GM19239 (cell line): Measurements from ENCODE around the gene FAXDC2.
"Not testable (repeated sequence)": the region's sequence is repeated elsewhere in the genome, so short reads cannot be mapped to it uniquely, and the experiment has no call there.

ENCODE experiments used
- DNase-seq: peaks from one replicate; pipeline ENCODE4 v3.0.0; 2011; ENCODE audit warnings: low spot score; ENCODE audit not compliant: insufficient read length
- FAIRE-seq: peaks from 2 replicates; lab custom pipeline; 2011; peaks lifted over from hg19 to GRCh38; lab: Jason Lieb, UNC

FAXDC2 gene

GRCh38 chr5:154862766-154863165, 12.4 kb upstream of the FAXDC2 start:
- no peak for DNase-seq
- FAIRE-seq: no peak

- FAIRE-seq (no peak), DNase-seq (no peak)
Observed at GRCh38 chr5:154861946-154862345, 11.5 kb upstream of the FAXDC2 start.

GRCh38 chr5:154860765-154861164, 10.4 kb upstream of the FAXDC2 start:
- DNase-seq: no peak
- FAIRE-seq: no peak

GRCh38 chr5:154860123-154860522, 9.7 kb upstream of the FAXDC2 start:
- FAIRE-seq (no peak), DNase-seq (no peak)

- DNase-seq: no peak
- peak; percentile 71 for FAIRE-seq
Observed at GRCh38 chr5:154858972-154859871, 8.8 kb upstream of the FAXDC2 start.

- FAIRE-seq: peak; percentile 97
- peak; percentile 57 for DNase-seq
Observed at GRCh38 chr5:154858297-154858971, 8.0 kb upstream of the FAXDC2 start, which contains the start of gene CNOT8. Gene CNOT8 (plus strand): TSS chr5:154858627. CDS start chr5:154863279, 4,652 bp downstream.

GRCh38 chr5:154857530-154858296, 7.3 kb upstream of the FAXDC2 start:
- no peak for FAIRE-seq
- DNase-seq: peak; percentile 74

GRCh38 chr5:154851351-154851750, 948 bp upstream of the FAXDC2 start:
- FAIRE-seq (no peak), DNase-seq (no peak)

- FAIRE-seq: no peak
- no peak for DNase-seq
Observed at GRCh38 chr5:154849791-154850201, 607 bp downstream of the FAXDC2 start.

GRCh38 chr5:154849264-154849785, 1.1 kb downstream of the FAXDC2 start:
- DNase-seq: no peak
- no peak for FAIRE-seq

- FAIRE-seq (no peak), DNase-seq (no peak)
Observed at GRCh38 chr5:154844809-154845208, 5.6 kb downstream of the FAXDC2 start.

GRCh38 chr5:154842689-154843530, 7.5 kb downstream of the FAXDC2 start:
- DNase-seq (no peak), FAIRE-seq (no peak)

GRCh38 chr5:154841273-154841661, 9.1 kb downstream of the FAXDC2 start:
- FAIRE-seq (no peak), DNase-seq (no peak)

GRCh38 chr5:154840435-154841272, 9.7 kb downstream of the FAXDC2 start:
- no peak for FAIRE-seq

GRCh38 chr5:154837009-154837901, 13.1 kb downstream of the FAXDC2 start:
- no peak for DNase-seq
- FAIRE-seq: no peak

More at GRCh38 chr5:154840435-154841272, 9.7 kb downstream of the FAXDC2 start:
- DNase-seq: no peak

- FAIRE-seq: no peak
- DNase-seq: no peak
Observed at GRCh38 chr5:154836225-154836624, 14.2 kb downstream of the FAXDC2 start.

GRCh38 chr5:154835701-154836052, 14.7 kb downstream of the FAXDC2 start:
- not testable (repeated sequence) for FAIRE-seq

GRCh38 chr5:154834053-154834452, 16.4 kb downstream of the FAXDC2 start:
- DNase-seq: no peak
- FAIRE-seq: no peak

More at GRCh38 chr5:154835701-154836052, 14.7 kb downstream of the FAXDC2 start:
- DNase-seq: not testable (repeated sequence)
